OCI-LY7 (cell line): Measurements from ENCODE around the gene METTL21A. TPM values are rescaled to one million over a fixed set of nuclear protein-coding genes. Genes with fewer than 3 reads are reported as not detected.

Experiments
- BruUV-seq: library from RNA; stranded (reverse); fragments of 400-500 nt; replicated peaks from 2 replicates; lab custom pipeline; 2021; lab: Mats Ljungman, UMichigan
- CTCF ChIA-PET: fragments of 300-600 bp; sonication (Branson Sonifier 250); formaldehyde crosslinking; loops from one replicate; lab custom pipeline; 2022; ENCODE audit warnings: antibody characterized with exemption; ENCODE audit not compliant: unreplicated experiment; lab: Charles Lee
- POLR2A ChIA-PET: fragments of 300-600 bp; sonication (Branson Sonifier 250); formaldehyde crosslinking; loops from one replicate; lab custom pipeline; 2022; ENCODE audit warnings: antibody characterized with exemption; lab: Charles Lee
- DNase-seq: peaks from one replicate; pipeline ENCODE4 v3.0.0-alpha.2; 2015; ENCODE audit warnings: low spot score
- H2AFZ ChIP-seq: fragments of 200-600 bp; sonication (generic), shearing (Covaris generic); 2 replicates; pipeline ENCODE4 v1.6.1; 2014; ENCODE audit warnings: mild to moderate bottlenecking, antibody characterized with exemption, low read length, moderate library complexity
- H3K27ac ChIP-seq: fragments of 200-600 bp; sonication (generic); 2 replicates; pipeline ENCODE4 v1.5.1; 2014; ENCODE audit warnings: mixed run types, low read depth, mild to moderate bottlenecking, moderate library complexity, low read length, inconsistent platforms; ENCODE audit not compliant: poor library complexity, severe bottlenecking
- H3K36me3 ChIP-seq: fragments of 200-600 bp; sonication (generic); 2 replicates; pipeline ENCODE4 v1.6.1; 2014; ENCODE audit warnings: mild to moderate bottlenecking, antibody characterized with exemption, low read length, moderate library complexity, mixed read lengths; ENCODE audit not compliant: insufficient read depth
- H3K4me1 ChIP-seq: fragments of 200-600 bp; sonication (generic); 2 replicates; pipeline ENCODE4 v1.5.1; 2014; ENCODE audit warnings: mild to moderate bottlenecking, low read length; ENCODE audit not compliant: insufficient read depth, poor library complexity, severe bottlenecking
- H3K4me2 ChIP-seq: fragments of 200-600 bp; sonication (generic); 2 replicates; pipeline ENCODE4 v1.6.1; 2014; ENCODE audit warnings: mild to moderate bottlenecking, low read length
- H3K4me3 ChIP-seq: fragments of 200-600 bp; sonication (generic); 2 replicates; pipeline ENCODE4 v1.5.1; 2014; ENCODE audit warnings: mild to moderate bottlenecking, low read depth, low read length; ENCODE audit not compliant: poor library complexity, severe bottlenecking
- H3K79me2 ChIP-seq: fragments of 200-600 bp; sonication (generic); 2 replicates; pipeline ENCODE4 v1.6.1; 2016; ENCODE audit warnings: low read depth, mild to moderate bottlenecking, low read length, moderate library complexity, mixed read lengths; ENCODE audit not compliant: insufficient read depth
- H3K9me2 ChIP-seq: fragments of 200-600 bp; sonication (generic); 2 replicates; pipeline ENCODE4 v1.6.1; 2016; ENCODE audit warnings: mild to moderate bottlenecking, low read length, mixed read lengths; ENCODE audit not compliant: insufficient read depth
- H3K9me3 ChIP-seq: fragments of 200-600 bp; sonication (generic); 2 replicates; pipeline ENCODE4 v1.6.1; 2014; ENCODE audit warnings: mild to moderate bottlenecking, mixed run types, low read length, mixed read lengths
- H4K20me1 ChIP-seq: fragments of 200-600 bp; sonication (generic); 2 replicates; pipeline ENCODE4 v1.6.1; 2014; ENCODE audit warnings: mild to moderate bottlenecking, antibody characterized with exemption, low read length, moderate library complexity, mixed read lengths; ENCODE audit not compliant: insufficient read depth
- CTCF ChIP-seq: fragments of 200-600 bp; sonication (generic); conservative IDR thresholded peaks from 2 replicates; pipeline ENCODE4 v1.5.1; 2014; ENCODE audit warnings: mild to moderate bottlenecking, antibody characterized with exemption, low read length, moderate library complexity, mixed read lengths
- EZH2phosphoT487 ChIP-seq: fragments of 200-600 bp; sonication (generic); IDR thresholded peaks from 2 replicates; pipeline ENCODE4 v1.6.1; 2018; ENCODE audit warnings: low read depth, borderline replicate concordance, mild to moderate bottlenecking, mixed run types, antibody characterized with exemption, low read length, moderate library complexity, mixed read lengths
- intact Hi-C: fragments of 100-400 bp; cut with micrococcal nuclease; formaldehyde crosslinking; loops from one replicate; pipeline ENCODE4 v1.10.0; 2022; ENCODE audit not compliant: unreplicated experiment
- total RNA-seq, 2 experiments: library from RNA; depleted of rRNA in 1 of 2; stranded (reverse); fragments of >200 nt in 1 of 2; shearing (Covaris generic) in 1 of 2; gene quantifications; 2 replicates each; pipeline ENCODE4 v1.2.3, GENCODE V29; 2014 to 2022

The METTL21A gene
- total RNA-seq, 2 experiments from 2014 or later, result 55.2 to 58.9 TPM

DNA sequence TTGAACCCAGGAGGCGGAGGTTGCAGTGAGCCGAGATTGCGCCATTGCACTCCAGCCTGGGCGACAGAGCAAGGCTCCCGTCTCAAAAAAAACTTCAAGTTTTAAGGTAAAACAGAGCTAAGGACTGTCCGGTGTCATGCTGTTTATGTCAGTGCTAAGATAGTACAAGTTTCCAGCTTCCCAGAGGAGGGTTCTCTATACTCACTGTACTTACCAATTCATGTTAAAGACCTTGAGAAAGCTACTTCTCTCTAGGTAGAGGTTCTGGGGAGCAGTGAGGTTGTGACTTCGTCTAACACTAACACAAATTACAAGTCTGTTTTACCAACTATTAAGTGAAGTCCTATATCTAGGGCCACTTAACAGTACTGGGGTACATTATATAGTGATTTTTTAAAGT lies 18.8 kb downstream of the METTL21A start:
- Histone ChIP-seq H3K36me3 (peaks cover 69% of the 10 kb centered on the region), H3K9me2 (no peaks in the 10 kb centered on the region), H4K20me1 (no peaks in the 10 kb centered on the region), H3K4me3 (no peak overlapping the region), H3K79me2 (peaks cover 6% of the 10 kb centered on the region; the same call in 1 of the 2 replicates), H2AFZ (no peak overlapping the region), H3K4me1 (no peaks in the 10 kb centered on the region), H3K4me2 (no peak overlapping the region), H3K9me3 (no peaks in the 10 kb centered on the region), H3K27ac (no peak overlapping the region)
- no peak for DNase-seq
- no TSS peak for BruUV-seq
- CTCF ChIA-PET, result no interaction called here
- TF ChIP-seq EZH2phosphoT487, result no peak
- TF ChIP-seq CTCF, result no peak
- POLR2A ChIA-PET, result interaction anchor here (0.7 kb wide), 1 partner anchor 69 kb away, joined by 4 read pairs; no protein-coding TSS in a partner anchor
- intact Hi-C loops, result no loop called here

DNA sequence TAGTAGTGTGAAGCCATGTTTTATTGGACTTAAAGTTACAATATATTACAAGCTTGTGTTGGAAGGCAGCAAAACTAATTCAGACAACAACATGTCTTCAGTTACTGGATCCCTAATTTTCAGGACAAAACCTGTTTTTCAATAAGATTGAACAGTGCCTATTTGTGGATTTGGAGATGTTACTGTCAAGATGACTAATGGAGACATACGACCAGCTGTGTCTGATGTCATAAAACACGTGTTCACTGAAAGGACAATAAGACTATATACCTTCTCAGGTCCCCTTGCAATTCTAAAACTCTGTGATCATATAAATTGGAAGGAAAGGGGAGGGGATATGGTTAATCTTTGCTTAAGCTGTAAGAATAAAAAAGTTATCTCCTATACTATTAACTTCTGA lies 21.7 kb downstream of the METTL21A start:
- Histone ChIP-seq H3K4me1 (no peaks in the 10 kb centered on the region), H3K9me2 (no peaks in the 10 kb centered on the region), H3K4me2 (no peak overlapping the region), H3K4me3 (no peak overlapping the region), H3K36me3 (peaks cover 76% of the 10 kb centered on the region), H4K20me1 (no peaks in the 10 kb centered on the region), H3K79me2 (no peaks in the 10 kb centered on the region; the same call in 1 of the 2 replicates), H3K9me3 (no peaks in the 10 kb centered on the region), H2AFZ (no peak overlapping the region), H3K27ac (no peak overlapping the region)
- CTCF ChIA-PET, result no interaction called here
- intact Hi-C loops, result no loop called here
- TF ChIP-seq EZH2phosphoT487, result no peak
- TF ChIP-seq CTCF, result no peak
- POLR2A ChIA-PET, result no interaction called here
- BruUV-seq, result no TSS peak
- no peak for DNase-seq

- Histone ChIP-seq H3K9me2 (no peaks in the 10 kb centered on the region), H3K4me3 (no peak overlapping the region), H3K9me3 (no peaks in the 10 kb centered on the region), H3K4me1 (no peaks in the 10 kb centered on the region), H3K36me3 (peaks cover 76% of the 10 kb centered on the region), H4K20me1 (no peaks in the 10 kb centered on the region), H3K4me2 (no peak overlapping the region), H3K79me2 (no peaks in the 10 kb centered on the region; the same call in 1 of the 2 replicates), H2AFZ (no peak overlapping the region), H3K27ac (no peak overlapping the region)
- BruUV-seq, result no TSS peak
- intact Hi-C loops, result no loop called here
- CTCF ChIA-PET, result no interaction called here
- TF ChIP-seq EZH2phosphoT487, result no peak
- no peak for TF ChIP-seq CTCF
- DNase-seq, result no peak
- POLR2A ChIA-PET, result interaction anchor here (0.7 to 0.9 kb wide), 2 partner anchors 14 to 37 kb away, joined by 3 read pairs; no protein-coding TSS in a partner anchor
These were observed 23.4 kb downstream of the METTL21A start for GRCh38 chr2:207601774-207602173.
